ENCODE results near the gene SGSH. TPM values are rescaled to one million over a fixed set of nuclear protein-coding genes. Genes with fewer than 3 reads are reported as not detected.

Gene SGSH
- total RNA-seq, 4 donors from 2014 or later: 3.2 to 11.7 (median 6.1) TPM

DNA sequence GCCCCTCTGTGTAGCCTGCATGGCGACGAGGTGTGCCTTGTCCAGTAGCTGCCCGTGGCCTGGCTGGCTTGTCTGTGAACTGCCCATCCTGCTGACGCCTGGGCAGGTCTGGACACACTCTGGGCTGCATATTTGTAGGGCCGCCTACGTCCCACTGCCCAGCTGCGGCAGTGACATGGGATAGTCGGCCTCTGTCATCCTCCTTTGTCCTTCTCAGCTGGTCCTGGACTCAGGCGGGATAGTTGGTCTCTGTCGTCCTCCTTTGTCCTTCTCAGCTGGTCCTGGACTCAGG is 35.8 kb downstream of the SGSH start:
- H3K27ac ChIP-seq: no peak overlapping the region
- no peak for ATAC-seq
- DNase-seq: no peak
- peaks cover 3 to 8% of the 10 kb centered on the region in 2 donors for H3K4me1 ChIP-seq
- intact Hi-C loops (cut with DNase I; ENCODE audit: low total_unique reads) (no loop called here), in situ Hi-C loops (cut with MboI; ENCODE audit: low sequenced_read_pairs in 4 of 4) (no loop called here)
- TF ChIP-seq, protein P1, sequence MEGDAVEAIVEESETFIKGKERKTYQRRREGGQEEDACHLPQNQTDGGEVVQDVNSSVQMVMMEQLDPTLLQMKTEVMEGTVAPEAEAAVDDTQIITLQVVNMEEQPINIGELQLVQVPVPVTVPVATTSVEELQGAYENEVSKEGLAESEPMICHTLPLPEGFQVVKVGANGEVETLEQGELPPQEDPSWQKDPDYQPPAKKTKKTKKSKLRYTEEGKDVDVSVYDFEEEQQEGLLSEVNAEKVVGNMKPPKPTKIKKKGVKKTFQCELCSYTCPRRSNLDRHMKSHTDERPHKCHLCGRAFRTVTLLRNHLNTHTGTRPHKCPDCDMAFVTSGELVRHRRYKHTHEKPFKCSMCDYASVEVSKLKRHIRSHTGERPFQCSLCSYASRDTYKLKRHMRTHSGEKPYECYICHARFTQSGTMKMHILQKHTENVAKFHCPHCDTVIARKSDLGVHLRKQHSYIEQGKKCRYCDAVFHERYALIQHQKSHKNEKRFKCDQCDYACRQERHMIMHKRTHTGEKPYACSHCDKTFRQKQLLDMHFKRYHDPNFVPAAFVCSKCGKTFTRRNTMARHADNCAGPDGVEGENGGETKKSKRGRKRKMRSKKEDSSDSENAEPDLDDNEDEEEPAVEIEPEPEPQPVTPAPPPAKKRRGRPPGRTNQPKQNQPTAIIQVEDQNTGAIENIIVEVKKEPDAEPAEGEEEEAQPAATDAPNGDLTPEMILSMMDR (IDR thresholded peaks at IDR 0.05 in 4 of 5, conservative IDR thresholded peaks at IDR 0.05 in 1 of 5): no peak
- no peak for TF ChIP-seq POLR2A (IDR thresholded peaks at IDR 0.05)
- H3K27me3 ChIP-seq: no peaks in the 10 kb centered on the region
- H3K9me3 ChIP-seq: no peaks in the 10 kb centered on the region
- no peaks in the 10 kb centered on the region for H3K36me3 ChIP-seq
- H3K4me3 ChIP-seq: no peak overlapping the region

DNA sequence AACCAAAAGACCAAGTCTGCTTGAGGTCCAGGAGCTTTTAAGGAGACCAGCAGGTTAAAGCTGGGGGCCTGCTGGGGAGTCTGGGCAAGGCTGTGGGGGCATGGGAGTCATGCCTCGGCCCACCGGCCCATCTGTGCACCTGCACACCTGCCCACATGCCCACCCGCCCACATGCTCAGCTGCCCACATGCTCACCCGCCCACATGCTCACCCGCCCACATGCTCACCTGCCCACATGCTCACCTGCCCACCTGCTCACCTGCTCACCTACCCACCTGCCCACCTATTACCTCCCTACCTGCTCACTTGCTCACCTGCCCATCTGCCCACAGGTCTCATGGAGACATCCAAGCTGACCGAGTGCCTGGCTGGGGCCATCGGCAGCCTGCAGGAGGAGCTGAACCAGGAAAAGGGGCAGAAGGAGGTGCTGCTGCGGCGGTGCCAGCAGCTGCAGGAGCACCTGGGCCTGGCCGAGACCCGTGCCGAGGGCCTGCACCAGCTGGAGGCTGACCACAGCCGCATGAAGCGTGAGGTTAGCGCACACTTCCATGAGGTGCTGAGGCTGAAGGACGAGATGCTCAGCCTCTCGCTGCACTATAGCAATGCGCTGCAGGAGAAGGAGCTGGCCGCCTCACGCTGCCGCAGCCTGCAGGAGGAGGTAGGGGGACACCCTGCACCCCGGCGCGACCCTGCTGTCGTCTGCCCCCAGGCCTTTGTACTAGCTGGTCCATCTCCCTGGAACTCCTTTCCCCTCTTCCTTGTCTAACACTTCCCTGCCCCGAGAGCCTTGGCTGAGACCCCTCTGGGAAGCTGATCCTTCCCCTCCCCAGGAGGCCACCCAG is 36.3 kb downstream of the SGSH start:
- Histone ChIP-seq H3K4me3 (no peak overlapping the region), H3K27me3 (no peaks in the 10 kb centered on the region), H3K36me3 (no peaks in the 10 kb centered on the region), H3K4me1 (peaks cover 3 to 8% of the 10 kb centered on the region in 2 donors), H3K27ac (no peak overlapping the region), H3K9me3 (no peaks in the 10 kb centered on the region)
- ATAC-seq (no peak), DNase-seq (no peak)
- in situ Hi-C loops (cut with MboI; ENCODE audit: low sequenced_read_pairs in 4 of 4): no loop called here
- intact Hi-C loops (cut with DNase I; ENCODE audit: low total_unique reads): no loop called here
- TF ChIP-seq, protein P1 (IDR thresholded peaks at IDR 0.05 in 4 of 5, conservative IDR thresholded peaks at IDR 0.05 in 1 of 5): no peak
- TF ChIP-seq POLR2A (IDR thresholded peaks at IDR 0.05): no peak

DNA sequence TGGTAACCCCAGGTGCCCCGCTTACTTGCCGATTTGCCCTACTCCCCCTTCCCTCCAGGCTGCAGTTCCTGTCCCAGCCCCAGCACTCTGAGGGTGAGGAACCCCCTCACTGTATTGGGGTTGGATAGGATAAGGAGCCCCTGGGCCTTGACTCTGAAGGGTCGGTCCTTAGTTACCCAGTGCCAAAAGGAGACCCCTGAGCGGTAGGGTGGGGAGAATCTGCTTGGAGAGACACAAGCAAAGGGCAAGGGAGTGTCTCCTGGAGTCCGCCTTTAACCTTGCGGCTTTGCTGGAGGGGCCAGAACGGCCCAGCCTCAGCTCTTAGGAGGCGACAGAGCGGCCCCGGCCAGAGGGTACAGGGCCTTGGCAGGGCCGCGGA is 37.3 kb downstream of the SGSH start:
- H3K36me3 ChIP-seq: no peaks in the 10 kb centered on the region
- no peaks in the 10 kb centered on the region for H3K9me3 ChIP-seq
- H3K27ac ChIP-seq: no peak overlapping the region
- no peak overlapping the region for H3K4me3 ChIP-seq
- no peaks in the 10 kb centered on the region for H3K27me3 ChIP-seq
- peaks cover under 1 to 6% of the 10 kb centered on the region in 2 donors for H3K4me1 ChIP-seq
- in situ Hi-C loops (cut with MboI; ENCODE audit: low sequenced_read_pairs in 4 of 4): no loop called here
- intact Hi-C loops (cut with DNase I; ENCODE audit: low total_unique reads): no loop called here
- TF ChIP-seq, protein P1 (IDR thresholded peaks at IDR 0.05 in 4 of 5, conservative IDR thresholded peaks at IDR 0.05 in 1 of 5): no peak
- DNase-seq (no peak), ATAC-seq (no peak)

DNA sequence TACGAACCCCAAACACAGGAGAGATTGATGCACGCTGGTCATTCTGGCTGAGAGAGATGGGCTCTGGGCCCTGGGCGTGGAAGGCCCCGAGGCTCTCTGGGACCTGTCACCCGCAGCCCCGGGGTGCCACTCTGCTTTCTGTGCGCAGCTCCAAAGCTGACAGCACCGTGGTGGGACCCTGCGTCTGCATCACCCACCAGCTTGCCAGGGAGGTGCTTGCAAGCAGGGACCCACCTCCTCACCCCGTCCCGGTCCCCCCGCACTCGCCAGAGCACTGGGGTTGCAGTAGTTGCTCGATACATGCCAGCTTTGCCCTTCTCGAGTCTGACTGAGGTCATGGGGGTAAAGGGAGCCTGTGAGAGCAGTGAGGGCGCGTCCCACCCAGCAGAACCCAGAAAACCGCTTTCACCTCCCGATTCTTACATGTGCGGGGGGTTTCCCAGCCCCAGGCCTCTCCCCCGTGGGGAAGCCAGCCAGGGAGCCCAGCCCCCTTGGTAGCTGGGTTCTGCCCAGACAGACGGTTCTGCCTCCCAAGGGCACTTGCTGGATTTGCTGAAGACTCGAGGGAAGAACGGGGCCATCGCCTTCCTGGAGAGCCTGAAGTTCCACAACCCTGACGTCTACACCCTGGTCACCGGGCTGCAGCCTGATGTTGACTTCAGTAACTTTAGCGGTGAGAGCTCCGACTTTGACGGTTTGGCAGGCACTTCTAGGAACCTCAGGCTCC is 37.9 kb downstream of the SGSH start:
- Histone ChIP-seq H3K36me3 (no peaks in the 10 kb centered on the region), H3K27me3 (no peaks in the 10 kb centered on the region), H3K27ac (no peak overlapping the region), H3K4me1 (peaks cover 0 to under 1% of the 10 kb centered on the region in 2 donors), H3K4me3 (no peak overlapping the region), H3K9me3 (no peaks in the 10 kb centered on the region)
- intact Hi-C loops (cut with DNase I; ENCODE audit: low total_unique reads): no loop called here
- no peak for TF ChIP-seq POLR2A (IDR thresholded peaks at IDR 0.05)
- TF ChIP-seq, protein P1 (IDR thresholded peaks at IDR 0.05 in 4 of 5, conservative IDR thresholded peaks at IDR 0.05 in 1 of 5): no peak
- in situ Hi-C loops (cut with MboI; ENCODE audit: low sequenced_read_pairs in 4 of 4): no loop called here
- ATAC-seq (no peak), DNase-seq (no peak)
